Activated naive CD8-positive, alpha-beta T cell treated with anti-CD3 and anti-CD28 coated beads, Interleukin-2, amount 50 U/mL, for 24 hours (primary cell): ENCODE results near the gene CBX4.
A peak's percentile ranks its signal among the peaks of the same experiment; 100 is the strongest.

Experiments
- ATAC-seq: fragments of 150-1000 bp; cut with Tn5 transposase; one replicate; pipeline ENCODE4 v1.10.0; 2021
- DNase-seq: peaks from one replicate; pipeline ENCODE4 v3.0.0; 2021
- H3K27ac Mint-ChIP-seq: one replicate; pipeline ENCODE4 v1.8.0; 2021; ENCODE audit warnings: mild to moderate bottlenecking, mixed read lengths
- H3K27me3 Mint-ChIP-seq: one replicate; pipeline ENCODE4 v1.8.0; 2021; ENCODE audit warnings: mixed read lengths
- H3K36me3 Mint-ChIP-seq: one replicate; pipeline ENCODE4 v1.8.0; 2021; ENCODE audit warnings: low read depth, mixed read lengths
- H3K4me1 Mint-ChIP-seq: one replicate; pipeline ENCODE4 v1.8.0; 2021; ENCODE audit warnings: mixed read lengths
- H3K4me3 Mint-ChIP-seq: one replicate; pipeline ENCODE4 v1.8.0; 2021; ENCODE audit warnings: mild to moderate bottlenecking, moderate library complexity, mixed read lengths
- H3K9me3 Mint-ChIP-seq: one replicate; pipeline ENCODE4 v1.8.0; 2021; ENCODE audit warnings: mixed read lengths

CBX4 gene

DNA sequence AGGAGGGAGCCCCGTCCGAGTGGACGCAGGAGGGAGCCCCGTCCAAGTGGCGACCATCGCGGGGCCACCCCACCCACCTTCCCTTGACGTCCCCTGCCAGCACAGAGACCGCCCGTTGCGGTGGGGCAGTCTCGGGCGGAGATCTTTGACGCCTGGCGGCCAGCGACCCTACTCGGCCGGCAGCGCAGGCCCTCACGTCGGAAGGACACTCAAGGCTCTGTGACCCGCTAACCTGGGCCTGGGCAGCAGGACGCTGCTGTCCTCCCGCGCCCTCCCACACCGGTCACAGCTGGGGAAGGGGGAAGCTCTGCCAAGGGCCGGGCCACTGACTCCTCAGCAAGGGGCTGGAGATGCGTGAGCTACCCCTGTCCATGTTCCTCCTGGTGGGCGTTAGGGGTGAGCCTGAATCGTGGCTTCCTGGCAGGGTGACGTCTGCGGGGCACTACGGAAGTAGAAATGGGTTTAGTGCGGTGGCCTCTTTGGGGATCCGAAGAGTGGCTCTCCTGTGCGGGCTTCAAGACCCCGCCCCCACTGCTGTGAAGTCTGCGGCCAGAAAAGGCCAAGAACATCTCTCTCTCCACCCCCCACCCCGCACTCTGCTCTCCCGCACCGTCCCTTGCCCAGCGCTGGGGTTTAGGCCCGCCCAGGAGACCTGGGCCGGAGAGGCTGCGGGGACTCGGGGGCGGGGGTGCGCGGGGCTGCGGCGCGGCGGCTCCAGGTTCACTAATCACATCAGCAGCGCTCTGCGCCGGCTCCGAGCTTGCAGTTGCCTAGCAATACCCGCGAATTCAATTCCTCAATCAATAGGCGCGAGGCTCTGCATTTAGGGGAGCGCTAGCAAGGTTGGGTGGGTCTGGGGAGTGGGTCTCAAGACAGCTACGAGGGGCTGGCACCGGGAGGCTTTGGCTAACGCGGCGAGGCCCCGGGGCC lies 48.2 kb downstream of the CBX4 start:
- no peak overlapping the region for H3K4me3 Mint-ChIP-seq
- ATAC-seq: no peak
- H3K27ac Mint-ChIP-seq: no peak overlapping the region
- no peak for DNase-seq
- H3K36me3 Mint-ChIP-seq: no peaks in the 10 kb centered on the region
- H3K9me3 Mint-ChIP-seq: no peaks in the 10 kb centered on the region
- H3K4me1 Mint-ChIP-seq: peaks cover 13% of the 10 kb centered on the region
- peaks cover 51% of the 10 kb centered on the region for H3K27me3 Mint-ChIP-seq

DNA sequence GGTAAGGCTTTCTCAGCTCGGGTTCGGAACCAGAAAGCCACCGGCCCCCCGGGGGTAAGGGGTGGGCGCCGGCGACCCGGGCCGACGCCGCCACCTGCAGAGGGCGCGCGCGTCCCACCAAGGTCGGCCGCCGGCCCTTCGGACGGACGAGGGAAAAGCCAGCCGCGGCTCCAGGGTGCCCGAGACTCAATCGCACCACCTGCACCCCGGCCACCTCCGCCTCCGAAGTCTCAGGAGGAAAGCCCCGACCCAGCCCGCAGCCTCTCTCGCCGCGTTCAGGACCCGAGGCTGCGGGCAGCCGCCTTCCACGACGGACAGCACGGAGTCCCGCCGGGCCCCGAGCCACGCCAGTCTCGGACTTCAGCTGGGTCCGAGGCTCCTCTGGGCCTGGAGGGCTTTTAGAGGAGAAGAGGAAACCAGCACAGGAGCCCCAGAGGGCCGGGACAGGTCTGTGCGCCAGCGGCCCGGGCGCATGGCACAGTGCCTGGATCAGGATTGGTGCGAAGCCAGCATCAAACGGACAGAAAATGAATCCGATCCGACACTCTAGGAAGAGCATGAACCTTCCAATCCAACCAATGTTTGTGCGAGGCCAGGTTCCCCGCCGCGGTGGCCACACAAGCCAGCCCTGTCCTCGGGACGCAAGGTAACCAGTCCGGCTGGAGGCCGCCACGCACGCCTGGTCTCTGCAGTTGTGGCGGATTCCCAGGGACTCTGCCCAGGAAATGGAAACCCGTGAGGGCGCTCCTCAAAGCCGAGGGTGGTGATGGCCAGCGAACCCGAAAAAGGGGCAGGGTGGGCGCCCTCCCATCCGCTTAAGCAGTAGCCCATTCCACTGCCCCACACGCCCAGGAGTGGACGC lies 49.1 kb downstream of the CBX4 start:
- Mint-ChIP-seq H3K36me3 (no peaks in the 10 kb centered on the region), H3K4me1 (peaks cover 8% of the 10 kb centered on the region), H3K4me3 (no peak overlapping the region), H3K27me3 (peaks cover 54% of the 10 kb centered on the region), H3K9me3 (no peaks in the 10 kb centered on the region), H3K27ac (no peak overlapping the region)
- DNase-seq: peak; percentile 60
- ATAC-seq: peak; percentile 15

DNA sequence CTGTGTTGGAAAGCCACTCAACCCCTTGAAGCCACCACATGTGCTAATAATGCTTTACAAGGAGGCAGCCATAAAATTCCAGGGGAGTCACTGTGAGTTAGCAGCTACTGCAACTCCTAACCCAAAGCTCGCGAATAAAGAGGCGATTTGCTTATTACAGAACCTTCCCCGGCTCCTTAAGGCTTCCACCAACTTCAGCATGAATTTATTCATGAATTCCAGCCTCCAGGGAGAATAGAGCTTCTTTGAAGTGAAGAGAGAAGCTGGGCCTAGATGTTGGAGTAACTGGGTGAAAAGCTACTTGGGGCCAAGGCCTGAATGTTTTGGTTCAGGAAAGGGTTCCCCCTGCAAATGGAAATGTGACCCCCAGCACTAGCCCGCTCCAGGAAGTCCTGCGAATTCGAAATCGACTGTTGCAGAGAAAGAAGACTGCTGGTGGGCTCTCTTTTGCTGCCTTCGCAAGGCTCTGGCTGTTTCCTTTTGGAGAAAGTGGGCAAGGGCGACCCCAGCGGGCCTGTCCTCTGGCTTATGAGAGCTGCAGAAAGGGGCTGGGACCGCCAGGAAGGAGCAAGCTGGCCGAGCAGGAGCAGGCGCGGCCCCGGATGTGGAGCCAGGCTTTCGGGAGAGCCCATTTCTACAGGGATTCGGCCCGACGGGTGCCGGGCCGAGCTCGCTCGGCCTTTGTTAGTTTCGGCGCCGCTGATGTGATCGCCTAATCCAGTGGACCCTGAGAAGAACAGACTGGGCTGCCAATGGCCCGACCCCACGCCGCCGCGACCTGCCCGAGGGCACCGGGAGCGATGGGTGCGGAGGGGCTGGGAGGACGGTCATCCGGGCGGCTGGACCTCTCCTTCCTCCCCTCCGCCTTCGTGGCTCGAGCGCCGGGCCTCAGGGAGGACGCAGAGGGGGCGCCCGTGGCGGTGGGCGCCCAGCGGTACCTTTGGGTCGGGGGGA lies 50.0 kb downstream of the CBX4 start:
- no peak overlapping the region for H3K4me3 Mint-ChIP-seq
- peaks cover 8% of the 10 kb centered on the region for H3K4me1 Mint-ChIP-seq
- H3K27ac Mint-ChIP-seq: no peak overlapping the region
- H3K9me3 Mint-ChIP-seq: no peaks in the 10 kb centered on the region
- H3K27me3 Mint-ChIP-seq: peaks cover 54% of the 10 kb centered on the region
- ATAC-seq (no peak), DNase-seq (no peak)
- no peaks in the 10 kb centered on the region for H3K36me3 Mint-ChIP-seq

DNA sequence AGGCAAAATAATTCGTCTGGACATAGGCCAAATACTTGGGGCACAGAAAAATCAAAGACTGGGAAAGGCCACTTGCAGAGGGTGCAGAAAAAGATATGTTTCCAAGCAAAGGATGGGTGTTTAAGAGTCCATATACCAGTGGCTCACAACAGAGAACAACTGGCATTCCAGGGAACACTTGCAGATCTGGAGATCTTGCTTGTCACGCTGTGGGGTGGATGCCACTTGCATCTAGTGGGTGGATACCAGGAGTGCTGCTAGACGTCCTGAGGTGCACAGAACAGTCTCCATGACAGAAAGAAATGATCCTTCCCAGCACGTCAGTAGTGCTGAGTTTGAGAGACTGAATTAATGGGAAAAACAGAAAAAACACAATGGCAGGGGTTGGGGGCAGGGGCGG lies 50.8 kb downstream of the CBX4 start:
- no peak for DNase-seq
- Mint-ChIP-seq H3K27ac (no peak overlapping the region), H3K4me1 (peaks cover 7% of the 10 kb centered on the region), H3K27me3 (peaks cover 51% of the 10 kb centered on the region), H3K36me3 (no peaks in the 10 kb centered on the region), H3K9me3 (no peaks in the 10 kb centered on the region), H3K4me3 (no peak overlapping the region)
- ATAC-seq: no peak

DNA sequence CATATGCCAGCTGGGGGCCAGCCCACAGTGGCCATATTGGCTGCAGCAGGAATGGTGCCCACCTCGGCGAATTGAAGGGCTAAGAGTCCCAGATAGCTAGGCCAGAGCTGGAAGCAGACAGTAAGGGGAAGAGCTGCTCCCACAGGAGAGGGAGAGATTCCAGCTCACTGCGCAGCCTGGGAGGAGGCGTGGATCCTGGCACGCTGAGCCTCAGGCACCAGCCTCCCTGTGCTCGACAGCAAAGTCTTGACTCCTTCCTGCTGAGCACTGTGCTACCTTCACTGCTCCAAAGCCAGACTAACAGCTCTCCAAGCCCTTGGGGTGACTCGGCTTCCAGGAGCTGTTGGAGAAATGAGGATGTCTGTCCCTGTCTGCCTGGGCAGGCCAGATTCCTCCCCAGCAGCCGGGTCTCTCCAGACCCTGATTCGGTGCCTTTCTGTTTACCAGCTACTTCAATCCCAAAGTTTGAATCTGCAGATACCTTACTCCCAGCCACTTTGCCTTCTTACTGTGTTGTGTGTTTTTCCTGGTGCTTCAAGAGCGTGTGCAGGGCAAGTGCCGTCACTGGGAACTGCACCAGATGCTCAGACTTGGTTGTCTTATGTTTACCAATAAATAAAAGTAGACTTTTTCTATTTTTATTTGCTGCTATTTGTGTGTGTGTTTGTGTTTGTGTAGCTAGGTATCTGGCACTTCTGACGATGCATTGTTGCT lies 52.2 kb downstream of the CBX4 start:
- Mint-ChIP-seq H3K4me1 (peaks cover 8% of the 10 kb centered on the region), H3K27ac (no peak overlapping the region), H3K36me3 (no peaks in the 10 kb centered on the region), H3K4me3 (no peak overlapping the region), H3K9me3 (no peaks in the 10 kb centered on the region), H3K27me3 (peaks cover 51% of the 10 kb centered on the region)
- DNase-seq (no peak), ATAC-seq (no peak)

DNA sequence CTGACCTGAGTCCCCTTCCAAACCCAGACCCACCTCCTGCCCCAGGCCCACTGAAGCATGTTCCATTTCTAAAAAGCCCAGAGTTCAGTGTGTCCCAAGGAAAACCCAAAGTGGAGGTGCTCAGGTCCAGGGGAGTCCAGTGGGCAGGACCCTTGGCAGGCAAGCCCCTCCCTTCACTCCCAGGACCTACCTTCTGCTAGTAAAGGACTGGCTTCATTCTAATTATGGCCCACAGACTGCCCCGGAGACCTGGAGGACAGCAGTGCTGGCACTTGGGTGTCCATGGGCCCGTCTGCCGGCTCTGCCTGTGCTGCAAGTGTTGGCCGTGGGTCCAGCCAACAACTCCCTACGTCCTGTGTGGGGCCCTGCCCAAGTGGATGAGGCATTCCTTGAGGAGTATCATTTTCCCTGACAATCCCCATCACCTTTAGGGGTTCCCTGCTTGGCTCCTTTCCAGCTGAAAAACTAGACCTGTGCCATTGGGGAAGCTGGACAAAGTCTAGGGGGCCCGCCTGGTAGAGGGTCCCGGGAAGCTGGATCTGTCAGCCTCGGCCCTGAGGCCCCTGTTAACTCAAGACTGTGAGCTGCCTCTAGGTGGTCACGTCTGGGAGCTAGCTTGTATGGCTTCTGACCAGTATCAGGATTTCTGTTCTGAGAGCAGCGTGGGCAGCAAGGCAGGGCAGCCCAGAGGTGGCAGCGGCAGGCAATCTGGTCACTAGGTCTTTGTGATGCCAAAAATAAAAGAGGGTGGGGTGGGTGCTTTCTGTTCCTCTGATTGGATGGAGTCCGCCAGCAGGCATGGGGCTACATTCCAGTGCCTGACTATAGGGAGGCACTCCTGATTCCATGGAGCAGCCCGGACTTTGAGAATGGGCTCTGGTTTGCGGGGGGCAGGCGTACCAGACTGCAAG lies 53.1 kb downstream of the CBX4 start:
- Mint-ChIP-seq H3K36me3 (no peaks in the 10 kb centered on the region), H3K27ac (no peak overlapping the region), H3K4me3 (no peak overlapping the region), H3K4me1 (peaks cover 15% of the 10 kb centered on the region), H3K9me3 (no peaks in the 10 kb centered on the region), H3K27me3 (peaks cover 54% of the 10 kb centered on the region)
- ATAC-seq (no peak), DNase-seq (no peak)

DNA sequence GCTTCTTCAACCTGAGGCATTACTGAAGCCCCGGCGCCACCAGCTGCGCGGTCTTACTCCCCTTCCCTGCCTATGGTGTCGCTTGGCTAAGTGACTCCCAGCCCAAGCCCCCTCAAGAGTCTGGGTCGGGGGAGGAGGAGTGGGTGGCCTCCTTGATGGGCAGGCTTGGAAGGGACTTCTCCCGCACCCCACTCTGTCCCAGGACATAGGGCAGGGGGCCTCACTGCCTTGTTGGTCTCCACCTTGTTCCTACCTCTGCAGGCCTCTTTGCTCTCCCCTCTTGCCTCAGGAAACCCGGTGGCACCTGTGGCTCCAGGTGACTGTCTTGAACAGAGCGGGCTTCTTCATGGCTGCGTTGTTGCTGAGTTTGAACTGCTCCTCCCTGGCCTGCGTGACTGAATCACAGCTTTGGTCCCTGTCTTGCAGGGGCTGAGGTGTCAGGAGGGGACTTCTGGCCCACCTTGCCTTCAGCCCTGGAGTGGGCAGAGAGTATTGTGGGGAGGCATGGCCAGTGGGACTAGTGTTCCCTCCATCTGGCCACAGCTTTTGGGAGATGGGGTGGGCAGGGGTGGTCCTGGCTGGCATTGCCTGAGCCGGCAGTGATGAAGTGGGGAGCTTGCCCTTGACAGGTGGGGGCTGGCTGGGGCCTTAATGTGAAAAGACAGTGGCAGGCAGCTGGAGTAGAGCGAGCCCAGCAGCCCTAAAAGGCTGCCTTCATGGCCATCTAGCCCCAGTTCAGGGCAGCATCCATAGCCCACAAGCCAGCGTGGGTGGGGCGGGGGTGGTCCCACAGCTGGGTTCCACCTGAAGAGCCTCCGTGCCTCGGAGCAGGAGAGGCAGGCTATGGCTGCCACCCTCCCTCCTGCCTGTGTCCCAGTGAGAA lies 54.0 kb downstream of the CBX4 start:
- no peaks in the 10 kb centered on the region for H3K9me3 Mint-ChIP-seq
- no peak overlapping the region for H3K27ac Mint-ChIP-seq
- peaks cover 54% of the 10 kb centered on the region for H3K27me3 Mint-ChIP-seq
- H3K4me3 Mint-ChIP-seq: no peak overlapping the region
- ATAC-seq (no peak), DNase-seq (no peak)
- H3K36me3 Mint-ChIP-seq: no peaks in the 10 kb centered on the region
- peaks cover 20% of the 10 kb centered on the region for H3K4me1 Mint-ChIP-seq

DNA sequence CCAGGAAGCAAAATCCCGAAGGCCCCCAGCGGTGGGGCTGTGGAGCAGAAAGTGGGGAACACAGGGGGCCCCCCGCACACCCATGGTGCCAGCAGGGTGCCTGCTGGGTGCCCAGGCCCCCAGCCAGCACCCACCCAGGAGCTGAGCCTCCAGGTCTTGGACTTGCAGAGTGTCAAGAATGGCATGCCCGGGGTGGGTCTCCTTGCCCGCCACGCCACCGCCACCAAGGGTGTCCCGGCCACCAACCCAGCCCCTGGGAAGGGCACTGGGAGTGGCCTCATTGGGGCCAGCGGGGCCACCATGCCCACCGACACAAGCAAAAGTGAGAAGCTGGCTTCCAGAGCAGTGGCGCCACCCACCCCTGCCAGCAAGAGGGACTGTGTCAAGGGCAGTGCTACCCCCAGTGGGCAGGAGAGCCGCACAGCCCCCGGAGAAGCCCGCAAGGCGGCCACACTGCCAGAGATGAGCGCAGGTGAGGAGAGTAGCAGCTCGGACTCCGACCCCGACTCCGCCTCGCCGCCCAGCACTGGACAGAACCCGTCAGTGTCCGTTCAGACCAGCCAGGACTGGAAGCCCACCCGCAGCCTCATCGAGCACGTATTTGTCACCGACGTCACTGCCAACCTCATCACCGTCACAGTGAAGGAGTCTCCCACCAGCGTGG lies 54.8 kb downstream of the CBX4 start:
- H3K4me3 Mint-ChIP-seq: no peak overlapping the region
- H3K9me3 Mint-ChIP-seq: no peaks in the 10 kb centered on the region
- peaks cover 59% of the 10 kb centered on the region for H3K27me3 Mint-ChIP-seq
- ATAC-seq (no peak), DNase-seq (no peak)
- no peaks in the 10 kb centered on the region for H3K36me3 Mint-ChIP-seq
- peaks cover 23% of the 10 kb centered on the region for H3K4me1 Mint-ChIP-seq
- no peak overlapping the region for H3K27ac Mint-ChIP-seq

DNA sequence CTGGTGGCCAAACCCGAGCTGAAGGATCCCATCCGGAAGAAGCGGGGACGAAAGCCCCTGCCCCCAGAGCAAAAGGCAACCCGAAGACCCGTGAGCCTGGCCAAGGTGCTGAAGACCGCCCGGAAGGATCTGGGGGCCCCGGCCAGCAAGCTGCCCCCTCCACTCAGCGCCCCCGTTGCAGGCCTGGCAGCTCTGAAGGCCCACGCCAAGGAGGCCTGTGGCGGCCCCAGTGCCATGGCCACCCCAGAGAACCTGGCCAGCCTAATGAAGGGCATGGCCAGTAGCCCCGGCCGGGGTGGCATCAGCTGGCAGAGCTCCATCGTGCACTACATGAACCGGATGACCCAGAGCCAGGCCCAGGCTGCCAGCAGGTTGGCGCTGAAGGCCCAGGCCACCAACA lies 55.3 kb downstream of the CBX4 start:
- peaks cover 59% of the 10 kb centered on the region for H3K27me3 Mint-ChIP-seq
- no peak overlapping the region for H3K27ac Mint-ChIP-seq
- H3K36me3 Mint-ChIP-seq: no peaks in the 10 kb centered on the region
- ATAC-seq: no peak
- no peaks in the 10 kb centered on the region for H3K9me3 Mint-ChIP-seq
- no peak overlapping the region for H3K4me3 Mint-ChIP-seq
- DNase-seq: no peak
- peaks cover 24% of the 10 kb centered on the region for H3K4me1 Mint-ChIP-seq
